ENCODE measurements around the gene KCNQ5. TPM values are rescaled to one million over a fixed set of nuclear protein-coding genes. Genes with fewer than 3 reads are reported as not detected.
"Not testable (repeated sequence)": the region's sequence is repeated elsewhere in the genome, so short reads cannot be mapped to it uniquely, and the experiment has no call there.

Gene KCNQ5
- not detected for total RNA-seq
- long read RNA-seq = 0 reads

DNA sequence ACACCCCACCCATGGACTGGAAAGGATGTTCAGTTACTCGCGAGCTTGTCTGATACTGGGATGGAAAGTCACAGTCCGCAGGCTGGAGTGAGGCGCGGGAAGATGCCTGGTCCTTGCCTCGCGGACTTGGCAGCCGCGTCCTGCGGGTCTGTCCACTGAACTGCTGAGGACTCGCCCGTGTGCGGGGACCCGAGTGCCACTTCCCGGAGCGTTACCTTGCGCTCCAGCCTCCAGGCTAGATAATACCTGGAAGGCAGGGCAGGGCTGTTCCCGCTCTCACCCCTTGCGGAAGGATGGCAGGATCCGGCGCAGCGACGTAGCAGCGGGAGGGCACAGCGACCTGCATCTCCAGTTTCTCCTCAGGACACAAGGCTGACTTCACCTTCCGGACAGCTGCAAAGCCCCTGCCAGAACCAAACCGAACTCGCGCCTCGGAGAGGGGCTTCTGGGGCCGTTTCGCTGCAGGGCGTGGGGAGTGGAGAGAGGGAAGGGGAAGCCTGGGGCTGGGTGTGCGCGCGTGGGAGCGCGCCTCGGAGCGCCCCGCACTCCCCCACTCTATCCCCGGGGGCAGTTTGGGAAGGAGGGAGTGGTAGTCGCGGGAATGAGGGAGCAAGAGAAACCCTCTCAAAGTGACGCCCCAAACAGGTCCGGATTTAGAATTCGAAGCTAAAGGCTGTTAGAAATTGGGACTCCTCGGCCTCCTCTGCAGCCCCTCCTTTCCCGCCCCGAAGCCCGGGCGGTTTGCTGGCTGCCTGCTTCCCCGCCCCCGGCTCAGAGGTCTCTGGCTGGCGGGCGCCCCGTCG, at the start of gene KCNQ5:
Gene KCNQ5, plus strand, starts transcription at position 774 of the 803 bp plus-strand sequence.
- intact Hi-C loops (cut with DNase I) = loop anchor here (10.0 kb wide), 1 partner anchor 503 kb away; no protein-coding TSS in a partner anchor
- no peak for DNase-seq
- peak; percentile 25 for ATAC-seq (ENCODE audit: poor library complexity)

GRCh38 chr6:72579865-72580264, 42.0 kb upstream of the KCNQ5 start:
- intact Hi-C loops (cut with DNase I) = no loop called here
- DNase-seq (no peak), ATAC-seq (ENCODE audit: poor library complexity) (no peak)

GRCh38 chr6:72580281-72580940, 41.5 kb upstream of the KCNQ5 start:
- DNase-seq (no peak), ATAC-seq (ENCODE audit: poor library complexity) (no peak)

DNA sequence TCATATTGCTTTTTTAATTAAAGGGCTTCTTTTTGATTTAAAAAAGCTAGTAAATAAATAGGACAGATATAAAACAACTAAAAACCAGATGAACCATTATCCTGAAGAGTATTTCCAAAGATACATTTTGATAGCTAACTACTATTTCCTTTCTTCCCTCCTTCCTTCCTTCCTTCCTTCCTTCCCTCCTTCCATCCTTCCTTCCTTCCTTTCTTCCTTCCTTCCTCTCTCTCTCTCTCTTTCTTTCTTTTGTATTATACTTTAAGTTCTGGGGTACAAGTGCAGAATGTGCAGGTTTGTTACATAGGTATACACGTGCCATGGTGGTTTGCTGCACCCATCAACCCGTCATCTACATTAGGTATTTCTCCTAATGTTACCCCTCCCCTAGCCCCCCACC, 40.9 kb upstream of the KCNQ5 start:
- intact Hi-C loops (cut with DNase I); ATAC-seq (ENCODE audit: poor library complexity); DNase-seq: not testable (repeated sequence)

More at GRCh38 chr6:72580281-72580940, 41.5 kb upstream of the KCNQ5 start:
- intact Hi-C loops (cut with DNase I) = no loop called here

DNA sequence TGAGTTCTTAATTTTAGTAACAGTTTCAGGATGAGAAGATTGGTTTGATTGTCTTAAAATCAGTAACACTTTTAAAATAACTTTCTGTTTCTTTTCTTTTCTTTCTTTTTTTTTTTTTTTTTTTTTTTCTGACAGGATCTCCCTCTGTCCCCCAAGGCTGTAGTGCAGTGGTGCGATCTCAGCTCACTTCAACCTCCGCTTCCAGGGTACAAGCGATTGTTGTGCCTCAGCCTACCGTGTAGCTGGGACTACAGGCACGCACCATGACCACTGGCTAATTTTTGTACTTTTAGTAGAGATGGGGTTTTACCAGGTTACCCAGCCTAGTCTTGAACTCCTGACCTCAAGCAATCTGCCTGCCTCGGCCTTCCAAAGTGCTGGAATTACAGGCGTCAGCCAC, 33.7 kb upstream of the KCNQ5 start:
- intact Hi-C loops (cut with DNase I) = no loop called here

DNA sequence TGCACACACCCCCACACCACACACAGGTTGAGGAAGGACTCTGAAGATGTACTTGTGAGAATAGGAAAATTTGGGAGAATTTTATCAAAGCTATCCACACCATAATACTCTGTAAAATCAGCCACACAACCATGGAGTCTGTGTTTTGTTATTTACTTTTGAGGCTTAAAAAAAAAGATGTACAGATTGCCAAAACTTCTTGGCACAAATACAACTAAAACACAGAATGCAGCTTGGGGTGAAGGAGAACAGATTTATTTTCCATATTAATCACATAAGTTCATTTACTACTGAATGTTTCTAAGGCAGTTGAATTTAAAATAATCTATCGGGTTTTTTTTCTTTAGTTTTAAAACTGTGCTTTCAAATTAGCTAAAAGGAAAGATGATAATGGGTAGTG, 32.8 kb upstream of the KCNQ5 start:
- ATAC-seq (ENCODE audit: poor library complexity) (no peak), DNase-seq (no peak)
- intact Hi-C loops (cut with DNase I) = no loop called here

More for the DNA sequence above, 33.7 kb upstream of the KCNQ5 start:
- ATAC-seq (ENCODE audit: poor library complexity) (no peak), DNase-seq (no peak)

DNA sequence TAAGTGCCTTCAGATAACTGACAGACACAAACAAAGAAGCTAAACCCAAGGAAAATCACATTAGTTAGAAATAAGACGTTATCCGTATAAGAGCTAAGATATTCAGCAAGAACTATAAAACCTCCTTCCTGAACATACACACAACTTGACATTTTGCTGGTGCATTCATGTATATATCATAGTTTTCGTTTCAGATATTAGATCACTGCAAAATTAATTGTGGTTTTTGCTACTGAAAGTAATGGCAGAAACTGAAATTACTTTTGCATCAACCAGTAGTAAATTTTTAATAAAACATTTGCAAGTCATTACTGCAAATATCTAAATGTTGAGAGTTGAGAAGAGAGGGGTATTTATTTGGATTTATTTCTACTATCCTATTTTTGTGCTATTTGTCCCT, 26.1 kb upstream of the KCNQ5 start:
- DNase-seq (no peak), ATAC-seq (ENCODE audit: poor library complexity) (no peak)
- intact Hi-C loops (cut with DNase I) = no loop called here

DNA sequence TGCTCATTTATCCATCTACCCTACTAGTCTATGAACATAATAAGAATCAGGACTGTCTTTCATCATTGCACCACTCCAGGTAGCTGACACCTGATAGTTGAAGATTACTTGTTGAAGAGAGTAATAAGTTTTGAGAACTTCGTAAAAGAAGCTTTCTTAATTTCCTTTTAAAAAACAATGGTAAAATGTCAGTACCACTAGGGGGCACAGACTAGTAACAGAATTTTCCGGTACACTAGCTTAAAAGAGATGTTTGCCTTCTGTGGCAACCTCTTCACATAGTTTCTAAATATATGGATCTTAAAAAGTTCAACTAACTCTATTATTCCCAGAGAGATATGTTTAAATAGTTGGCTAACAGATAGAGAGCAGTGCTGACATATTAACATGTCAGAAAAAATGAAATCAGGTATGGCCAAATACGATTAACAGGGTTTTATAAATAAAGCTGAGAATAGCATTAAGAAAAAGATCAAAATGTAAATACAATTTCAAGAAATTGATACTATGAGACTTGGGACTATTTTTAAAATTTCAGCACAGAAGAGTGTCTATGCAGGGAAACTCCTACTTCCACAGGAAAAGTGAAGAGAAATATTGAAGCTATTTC, 5.4 kb upstream of the KCNQ5 start:
- no peak for ATAC-seq (ENCODE audit: poor library complexity)
- intact Hi-C loops (cut with DNase I) = no loop called here

DNA sequence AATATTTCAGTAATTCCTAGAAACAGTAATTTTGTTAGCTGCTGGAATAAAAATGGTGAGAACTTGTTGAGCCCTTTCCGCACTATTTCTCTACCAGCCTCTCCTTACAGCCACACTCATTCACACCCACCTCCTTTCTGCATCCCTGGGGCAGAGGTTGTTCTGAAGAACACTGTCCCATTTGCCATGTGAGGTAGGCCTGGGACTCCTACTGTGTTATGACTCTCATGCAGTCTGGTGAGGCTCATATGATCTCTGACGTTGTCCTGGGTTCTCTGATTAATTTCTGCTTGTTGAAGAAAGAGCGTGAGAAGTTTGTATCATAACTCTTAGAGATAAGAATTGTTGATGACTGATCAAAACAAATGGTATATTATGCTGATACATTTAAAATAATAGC, 4.1 kb upstream of the KCNQ5 start:
- no peak for DNase-seq
- intact Hi-C loops (cut with DNase I) = no loop called here

More for the DNA sequence above, 5.4 kb upstream of the KCNQ5 start:
- DNase-seq = no peak

DNA sequence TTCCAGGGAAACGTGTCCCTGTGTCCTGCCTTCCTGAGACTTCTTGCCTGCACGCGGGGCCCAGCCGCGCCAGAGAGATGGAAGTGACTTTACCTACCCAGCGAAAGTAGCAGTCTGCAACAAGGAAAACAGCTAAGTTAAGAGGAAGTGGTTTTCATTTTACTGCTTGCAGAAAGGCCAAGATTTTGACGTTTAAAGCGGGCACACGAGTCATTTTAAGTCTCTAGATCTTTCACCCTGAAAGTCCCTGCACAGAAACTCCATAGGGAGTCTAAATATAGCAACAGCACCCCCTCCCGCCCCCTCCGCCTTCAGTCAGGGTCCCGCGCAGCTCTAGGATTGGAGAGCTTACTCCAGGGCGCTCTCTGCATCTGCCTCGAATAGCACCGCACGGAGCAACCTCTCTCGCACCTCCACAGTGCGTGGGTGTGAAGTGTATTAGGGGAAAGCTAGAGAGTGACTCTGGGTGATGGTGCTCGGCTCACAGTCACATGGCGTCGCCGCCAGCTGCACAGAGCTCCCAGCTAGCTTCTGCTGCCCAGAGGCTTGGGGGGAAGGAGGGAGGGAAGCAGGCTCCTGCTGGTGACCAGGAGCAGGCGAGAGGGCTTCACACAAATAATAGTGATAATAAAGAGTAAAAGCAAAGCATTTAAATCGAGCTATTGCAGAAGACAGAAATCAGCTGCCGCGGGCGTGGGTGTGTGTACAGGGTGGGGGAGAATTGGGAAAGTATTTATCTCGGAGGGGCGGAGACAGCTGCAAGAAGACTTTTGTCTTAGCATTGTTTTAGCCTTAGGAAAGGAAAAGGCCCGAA, 1.8 kb upstream of the KCNQ5 start:
- DNase-seq = peak; percentile 47
- intact Hi-C loops (cut with DNase I) = loop anchor here (10.0 kb wide), 1 partner anchor 505 kb away; no protein-coding TSS in a partner anchor
- peak; percentile 62 for ATAC-seq (ENCODE audit: poor library complexity)

More for the DNA sequence above, 4.1 kb upstream of the KCNQ5 start:
- no peak for ATAC-seq (ENCODE audit: poor library complexity)

GRCh38 chr6:72620871-72621290, 983 bp upstream of the KCNQ5 start:
- no peak for DNase-seq
- no peak for ATAC-seq (ENCODE audit: poor library complexity)
- intact Hi-C loops (cut with DNase I) = loop anchor here (10.0 kb wide), 1 partner anchor 504 kb away; no protein-coding TSS in a partner anchor

DNA sequence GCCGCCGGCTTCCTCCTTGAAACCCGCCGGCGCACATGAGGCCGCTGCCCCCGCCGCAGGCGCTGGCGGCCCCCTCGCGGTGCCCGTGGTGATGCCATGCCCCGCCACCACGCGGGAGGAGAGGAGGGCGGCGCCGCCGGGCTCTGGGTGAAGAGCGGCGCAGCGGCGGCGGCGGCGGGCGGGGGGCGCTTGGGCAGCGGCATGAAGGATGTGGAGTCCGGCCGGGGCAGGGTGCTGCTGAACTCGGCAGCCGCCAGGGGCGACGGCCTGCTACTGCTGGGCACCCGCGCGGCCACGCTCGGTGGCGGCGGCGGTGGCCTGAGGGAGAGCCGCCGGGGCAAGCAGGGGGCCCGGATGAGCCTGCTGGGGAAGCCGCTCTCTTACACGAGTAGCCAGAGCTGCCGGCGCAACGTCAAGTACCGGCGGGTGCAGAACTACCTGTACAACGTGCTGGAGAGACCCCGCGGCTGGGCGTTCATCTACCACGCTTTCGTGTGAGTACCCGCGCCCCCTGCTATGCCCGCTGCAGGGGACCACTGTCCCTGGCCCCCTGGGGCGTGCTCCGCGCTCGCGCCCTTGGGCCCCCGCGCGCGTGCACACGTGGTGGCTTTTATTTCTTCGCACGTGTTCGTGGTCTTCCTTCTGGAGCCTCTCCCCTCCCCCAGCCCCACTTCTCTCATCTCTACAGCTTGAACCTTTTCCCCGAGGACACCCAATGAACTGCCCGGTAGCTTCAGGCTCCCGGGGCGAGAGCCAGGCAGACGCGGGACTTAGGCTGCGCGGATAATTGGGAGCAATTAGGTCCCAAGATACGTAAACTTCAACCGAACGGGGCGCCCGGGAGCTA, 453 bp downstream of the KCNQ5 start:
- intact Hi-C loops (cut with DNase I) = loop anchor here (10.0 kb wide), 1 partner anchor 502 kb away; no protein-coding TSS in a partner anchor
- ATAC-seq (ENCODE audit: poor library complexity) (peak; percentile 41), DNase-seq (peak; percentile 40)

- DNase-seq (no peak), ATAC-seq (ENCODE audit: poor library complexity) (no peak)
- intact Hi-C loops (cut with DNase I) = loop anchor here (10.0 kb wide), 1 partner anchor 501 kb away; no protein-coding TSS in a partner anchor
Observed at GRCh38 chr6:72623808-72624207, 1.9 kb downstream of the KCNQ5 start.

DNA sequence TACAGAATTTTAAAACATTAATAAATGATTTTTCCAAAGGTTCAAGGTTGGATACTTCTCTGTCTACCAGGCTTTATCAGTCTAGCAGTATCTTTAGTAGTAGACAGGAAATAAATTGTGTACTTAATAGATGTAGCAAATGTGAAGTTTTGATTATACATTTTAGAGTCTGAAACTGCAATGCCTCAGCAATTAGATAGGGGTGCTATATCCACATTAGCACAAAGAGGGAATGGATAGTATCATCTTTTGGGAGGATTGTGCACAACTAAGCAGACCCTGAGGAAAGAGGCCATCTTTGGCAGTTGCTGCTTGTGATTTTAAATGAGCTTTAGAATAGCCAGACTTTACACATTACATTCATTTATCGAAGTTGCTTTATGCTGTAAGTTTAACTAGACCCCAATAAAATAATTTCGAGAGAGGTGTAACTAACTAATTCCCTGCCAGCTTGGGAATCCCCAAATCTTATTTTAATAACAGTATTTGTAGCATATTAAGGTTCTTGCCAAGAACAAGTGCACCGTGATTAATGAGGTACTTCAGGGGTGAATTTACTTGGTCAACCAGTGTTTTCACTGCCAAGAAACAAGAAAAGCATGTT, 2.8 kb downstream of the KCNQ5 start:
- DNase-seq (no peak), ATAC-seq (ENCODE audit: poor library complexity) (no peak)
- intact Hi-C loops (cut with DNase I) = loop anchor here (10.0 kb wide), 1 partner anchor 500 kb away; no protein-coding TSS in a partner anchor

DNA sequence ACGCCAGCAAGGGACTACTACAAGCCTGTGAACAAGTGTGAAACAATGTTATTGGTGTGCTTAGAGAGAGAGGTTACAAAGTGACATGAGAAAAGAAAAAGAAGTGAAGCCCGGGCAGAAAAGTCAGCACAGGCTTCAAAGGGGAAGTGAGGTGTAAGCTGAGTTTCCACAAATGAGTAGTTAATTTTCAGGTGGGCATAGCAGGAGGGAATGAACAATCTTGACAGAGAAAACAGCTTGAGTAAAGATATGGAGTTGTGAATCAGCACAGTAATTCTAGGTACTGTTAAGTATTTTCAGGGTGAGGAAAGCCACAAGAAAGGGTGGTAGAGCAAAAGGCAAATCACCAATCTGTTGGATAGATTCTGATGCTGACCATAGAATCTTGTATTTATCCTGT, 4.3 kb downstream of the KCNQ5 start:
- intact Hi-C loops (cut with DNase I) = loop anchor here (10.0 kb wide), 1 partner anchor 499 kb away; no protein-coding TSS in a partner anchor
- DNase-seq (no peak), ATAC-seq (ENCODE audit: poor library complexity) (no peak)

- intact Hi-C loops (cut with DNase I) = loop anchor here (10.0 kb wide), 1 partner anchor 497 kb away; no protein-coding TSS in a partner anchor
- DNase-seq = no peak
- no peak for ATAC-seq (ENCODE audit: poor library complexity)
Observed at GRCh38 chr6:72627539-72627938, 5.7 kb downstream of the KCNQ5 start.

DNA sequence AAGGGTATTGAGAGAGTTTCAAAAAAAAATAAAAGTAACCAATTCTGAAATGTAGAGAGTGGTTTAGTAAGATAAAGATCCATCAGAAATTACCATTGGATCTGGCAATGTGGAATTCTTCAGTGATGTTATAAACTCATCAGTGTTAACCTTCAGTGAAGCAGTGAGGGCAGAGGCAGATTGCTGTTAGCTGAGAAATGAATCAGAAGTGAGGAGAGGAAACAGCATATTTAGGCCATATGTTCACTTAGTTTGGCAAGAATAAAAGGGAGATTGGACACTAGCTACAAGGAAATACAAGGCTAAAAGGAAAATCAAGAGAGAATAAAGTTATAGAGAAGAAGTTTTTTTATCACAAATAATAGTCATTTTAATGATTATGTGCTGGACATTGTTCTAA, 9.6 kb downstream of the KCNQ5 start:
- ATAC-seq (ENCODE audit: poor library complexity) = no peak
- intact Hi-C loops (cut with DNase I) = no loop called here
- DNase-seq = no peak

Measured in Right ventricle myocardium superior (tissue), 1 donor.